Smooth muscle cell (in vitro differentiated cells): ENCODE results near the gene PHEX. TPM values are rescaled to one million over a fixed set of nuclear protein-coding genes. Genes with fewer than 3 reads are reported as not detected.

Source experiments
- DNase-seq: peaks from one replicate; lab custom pipeline; 2025; ENCODE audit not compliant: unreplicated experiment; lab: John Stamatoyannopoulos, UW
- H2AFZ ChIP-seq: fragments of 200-600 bp; sonication (generic); 2 replicates; pipeline ENCODE4 v1.6.0; 2016; ENCODE audit warnings: antibody characterized with exemption, low read depth, mild to moderate bottlenecking
- H3F3A ChIP-seq: fragments of 200-600 bp; sonication (generic); 2 replicates; pipeline ENCODE4 v1.6.0; 2017; ENCODE audit warnings: antibody characterized with exemption, low read depth
- H3K27ac ChIP-seq: fragments of 200-600 bp; sonication (generic); 2 replicates; pipeline ENCODE4 v1.5.1; 2016; ENCODE audit warnings: low read depth, mild to moderate bottlenecking
- H3K27me3 ChIP-seq: fragments of 200-600 bp; sonication (generic); 2 replicates; pipeline ENCODE4 v1.6.1; 2016; ENCODE audit warnings: low read depth, mild to moderate bottlenecking
- H3K36me3 ChIP-seq: fragments of 200-600 bp; sonication (generic); 2 replicates; pipeline ENCODE4 v1.5.1; 2016; ENCODE audit warnings: low read depth
- H3K4me1 ChIP-seq: fragments of 200-600 bp; sonication (generic); 2 replicates; pipeline ENCODE4 v1.5.1; 2016; ENCODE audit warnings: low read depth
- H3K4me2 ChIP-seq: fragments of 200-600 bp; sonication (generic); 2 replicates; pipeline ENCODE4 v1.6.0; 2016; ENCODE audit warnings: mild to moderate bottlenecking
- H3K4me3 ChIP-seq: fragments of 200-600 bp; sonication (generic); 2 replicates; pipeline ENCODE4 v1.5.1; 2016; ENCODE audit warnings: mild to moderate bottlenecking
- H3K79me2 ChIP-seq: fragments of 200-600 bp; sonication (generic); 2 replicates; pipeline ENCODE4 v1.6.0; 2016; ENCODE audit warnings: low read depth, mild to moderate bottlenecking
- H3K9ac ChIP-seq: fragments of 200-600 bp; sonication (generic); 2 replicates; pipeline ENCODE4 v1.6.0; 2016; ENCODE audit warnings: low read depth
- H3K9me3 ChIP-seq: fragments of 200-600 bp; sonication (generic); replicated peaks from 2 replicates; pipeline ENCODE4 v1.5.1; 2016; ENCODE audit warnings: low read depth
- H4K20me1 ChIP-seq: fragments of 200-600 bp; sonication (generic); 2 replicates; pipeline ENCODE4 v1.6.0; 2016; ENCODE audit warnings: low read depth
- WGBS: methylation state at CpG from one replicate; pipeline ENCODE4 v1.1.7; 2016; ENCODE audit warnings: low lambda C conversion rate; 5-methylcytosine and 5-hydroxymethylcytosine counted together
- polyA plus RNA-seq: library from polyadenylated mRNA; unstranded; fragments of >200 nt; fragmentation: Nextera tagmentation; extraction: Ambion mirVana; gene quantifications from 2 replicates; pipeline ENCODE4 v1.2.1, GENCODE V29; 2016
- total RNA-seq: library from RNA; depleted of rRNA; stranded (reverse); fragments of >200 nt; gene quantifications from 2 replicates; pipeline ENCODE4 v1.2.3, GENCODE V29; 2014
- TF ChIP-seq, protein P1 (sequence below): fragments of 200-600 bp; sonication (generic); IDR thresholded peaks from 2 replicates; pipeline ENCODE4 v1.5.1; 2017; ENCODE audit warnings: borderline replicate concordance, mild to moderate bottlenecking, antibody characterized with exemption; ENCODE audit not compliant: insufficient read depth, poor library complexity, severe bottlenecking

The PHEX gene
- total and polyA plus RNA-seq, 2 experiments from 2014 or later = not detected

DNA sequence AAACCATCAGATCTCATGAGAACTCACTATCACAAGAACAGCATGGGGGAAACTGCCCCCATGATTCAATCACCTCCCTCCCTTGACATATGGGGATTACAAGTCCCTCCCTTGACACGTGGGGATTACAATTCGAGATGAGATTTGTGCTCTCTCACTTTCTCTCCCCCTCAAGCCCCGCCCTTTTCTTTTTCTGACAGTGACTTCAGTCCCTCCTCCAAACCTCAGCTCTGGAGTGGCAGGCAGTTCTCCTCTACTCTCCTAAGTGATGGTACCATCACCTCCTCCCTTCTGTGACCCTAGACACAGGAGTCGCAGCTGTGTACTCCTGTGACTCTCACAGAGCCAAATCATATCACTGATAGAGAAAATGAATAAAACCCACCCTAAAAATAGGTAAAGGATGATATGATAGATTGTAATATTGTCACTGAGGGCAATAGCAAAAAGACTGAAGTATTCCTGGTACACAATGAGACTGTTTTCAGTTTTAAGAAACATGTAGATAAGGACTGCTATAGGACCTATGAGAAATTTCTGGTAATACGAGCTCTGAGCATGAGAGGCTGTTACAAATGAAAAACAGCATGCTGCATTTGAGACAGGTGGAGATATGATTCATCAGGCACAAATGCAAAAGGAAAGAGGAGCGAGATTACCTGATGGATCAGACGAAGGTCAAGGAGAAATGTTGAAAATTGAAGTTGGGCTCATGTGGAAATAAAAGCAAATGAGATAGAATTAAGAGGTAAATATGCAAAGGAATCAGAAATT, 139.3 kb downstream of the PHEX start:
- H3K4me2 ChIP-seq = no peak overlapping the region
- H3K27ac ChIP-seq = peak overlapping the region; percentile 48
- WGBS = 66% methylated on average over 7 of the region's 7 CpGs
- H3K9me3 ChIP-seq = no peaks in the 10 kb centered on the region
- H3K4me1 ChIP-seq = no peaks in the 10 kb centered on the region
- H3K27me3 ChIP-seq = no peaks in the 10 kb centered on the region
- H4K20me1 ChIP-seq = no peaks in the 10 kb centered on the region
- H3F3A ChIP-seq = no peaks in the 10 kb centered on the region
- no peak for DNase-seq
- H3K36me3 ChIP-seq = no peaks in the 10 kb centered on the region
- H3K9ac ChIP-seq = no peak overlapping the region
- no peak overlapping the region for H3K4me3 ChIP-seq
- no peaks in the 10 kb centered on the region for H3K79me2 ChIP-seq
- no peak overlapping the region for H2AFZ ChIP-seq
- TF ChIP-seq, protein P1, sequence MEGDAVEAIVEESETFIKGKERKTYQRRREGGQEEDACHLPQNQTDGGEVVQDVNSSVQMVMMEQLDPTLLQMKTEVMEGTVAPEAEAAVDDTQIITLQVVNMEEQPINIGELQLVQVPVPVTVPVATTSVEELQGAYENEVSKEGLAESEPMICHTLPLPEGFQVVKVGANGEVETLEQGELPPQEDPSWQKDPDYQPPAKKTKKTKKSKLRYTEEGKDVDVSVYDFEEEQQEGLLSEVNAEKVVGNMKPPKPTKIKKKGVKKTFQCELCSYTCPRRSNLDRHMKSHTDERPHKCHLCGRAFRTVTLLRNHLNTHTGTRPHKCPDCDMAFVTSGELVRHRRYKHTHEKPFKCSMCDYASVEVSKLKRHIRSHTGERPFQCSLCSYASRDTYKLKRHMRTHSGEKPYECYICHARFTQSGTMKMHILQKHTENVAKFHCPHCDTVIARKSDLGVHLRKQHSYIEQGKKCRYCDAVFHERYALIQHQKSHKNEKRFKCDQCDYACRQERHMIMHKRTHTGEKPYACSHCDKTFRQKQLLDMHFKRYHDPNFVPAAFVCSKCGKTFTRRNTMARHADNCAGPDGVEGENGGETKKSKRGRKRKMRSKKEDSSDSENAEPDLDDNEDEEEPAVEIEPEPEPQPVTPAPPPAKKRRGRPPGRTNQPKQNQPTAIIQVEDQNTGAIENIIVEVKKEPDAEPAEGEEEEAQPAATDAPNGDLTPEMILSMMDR = no peak

DNA sequence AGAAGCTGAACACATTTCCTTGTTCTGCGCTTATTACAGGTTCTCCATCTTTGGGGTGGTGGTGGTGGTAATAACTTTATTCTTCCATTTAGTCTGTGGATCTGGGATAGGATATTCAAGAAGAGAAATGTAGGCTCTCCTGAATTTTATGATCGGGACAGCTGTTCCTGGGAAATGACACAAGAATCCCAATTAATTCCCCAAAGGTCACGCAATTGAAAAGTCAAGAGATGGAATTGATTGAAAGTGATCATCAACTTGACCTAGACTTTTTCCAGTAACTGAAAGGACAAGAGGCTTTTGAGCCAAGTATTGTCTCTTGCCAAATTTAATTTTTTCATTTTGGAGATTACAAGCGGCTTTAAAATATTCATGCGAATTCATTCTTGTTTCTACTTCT, 141.8 kb downstream of the PHEX start:
- WGBS = 93% methylated on average over 5 of the region's 5 CpGs
- no peak overlapping the region for H2AFZ ChIP-seq
- no peaks in the 10 kb centered on the region for H3K27me3 ChIP-seq
- H3K79me2 ChIP-seq = no peaks in the 10 kb centered on the region
- H3K9ac ChIP-seq = no peak overlapping the region
- no peaks in the 10 kb centered on the region for H3F3A ChIP-seq
- no peak overlapping the region for H3K27ac ChIP-seq
- TF ChIP-seq, protein P1 = no peak
- H3K4me1 ChIP-seq = no peaks in the 10 kb centered on the region
- no peaks in the 10 kb centered on the region for H3K9me3 ChIP-seq
- H3K36me3 ChIP-seq = no peaks in the 10 kb centered on the region
- no peak overlapping the region for H3K4me3 ChIP-seq
- no peak for DNase-seq
- H3K4me2 ChIP-seq = no peak overlapping the region
- H4K20me1 ChIP-seq = no peaks in the 10 kb centered on the region

GRCh38 chrX:22177950-22178515, 145.9 kb downstream of the PHEX start:
- WGBS = 67% methylated on average over 7 of the region's 7 CpGs
- Histone ChIP-seq H3K4me3 (no peak overlapping the region), H2AFZ (no peak overlapping the region), H4K20me1 (no peaks in the 10 kb centered on the region), H3F3A (no peaks in the 10 kb centered on the region), H3K36me3 (no peaks in the 10 kb centered on the region), H3K27me3 (no peaks in the 10 kb centered on the region), H3K9ac (no peak overlapping the region), H3K27ac (no peak overlapping the region), H3K79me2 (no peaks in the 10 kb centered on the region), H3K4me2 (no peak overlapping the region), H3K4me1 (no peaks in the 10 kb centered on the region), H3K9me3 (no peaks in the 10 kb centered on the region)
- no peak for DNase-seq
- TF ChIP-seq, protein P1 = no peak
